K562 (cell line): ENCODE measurements around the gene UFC1. TPM values are rescaled to one million over a fixed set of nuclear protein-coding genes. Genes with fewer than 3 reads are reported as not detected.

Experiments
- C11orf30 ChIP-seq: fragments of 450-650 bp; IDR thresholded peaks from 2 replicates; pipeline ENCODE4 v1.6.1; 2016; ENCODE audit warnings: low read depth, mild to moderate bottlenecking
- CREM ChIP-seq: IDR thresholded peaks from 2 replicates; pipeline ENCODE4 v1.6.1; 2014; ENCODE audit warnings: antibody characterized with exemption, low read depth
- ELF4 ChIP-seq: fragments of 450-650 bp; formaldehyde crosslinking; IDR thresholded peaks from 2 replicates; pipeline ENCODE4 v1.4.0; 2022; ENCODE audit warnings: missing genetic modification characterization
- HES1 ChIP-seq: fragments of 450-650 bp; IDR thresholded peaks from 2 replicates; pipeline ENCODE4 v1.6.1; 2016; ENCODE audit warnings: low read depth, mild to moderate bottlenecking, moderate library complexity
- HSF4 ChIP-seq: fragments of 250-450 bp; sonication (Bioruptor Pico); IDR thresholded peaks from 2 replicates; pipeline ENCODE4 v2.1.2; 2022; ENCODE audit warnings: mild to moderate bottlenecking, moderate library complexity, borderline replicate concordance
- ILF3 ChIP-seq: fragments of 450-650 bp; IDR thresholded peaks from 2 replicates; pipeline ENCODE4 v1.6.1; 2018; ENCODE audit warnings: antibody characterized with exemption, mild to moderate bottlenecking, moderate library complexity, borderline replicate concordance
- JUND ChIP-seq, 2 experiments: IDR thresholded peaks; 2 replicates in 1 of 2; 3 replicates in 1 of 2; pipeline ENCODE4 v1.6.1; 2011; ENCODE audit warnings: borderline replicate concordance in 2 of 2, low read depth in 2 of 2, low read length in 2 of 2, improper control_type of control experiment in 1 of 2, missing biosample characterization in 1 of 2, missing genetic modification characterization in 1 of 2, missing genetic modification reagents in 1 of 2
- LARP7 ChIP-seq: fragments of 450-650 bp; IDR thresholded peaks from 2 replicates; pipeline ENCODE4 v1.6.1; 2016
- SAFB ChIP-seq: fragments of 200-400 bp; formaldehyde crosslinking; IDR thresholded peaks from 2 replicates; pipeline ENCODE4 v1.6.1; 2017; ENCODE audit warnings: low read depth, low read length, borderline replicate concordance
- SIN3A ChIP-seq, 2 experiments: fragments of 150-350 bp in 1 of 2; IDR thresholded peaks; 2 replicates each; pipeline ENCODE4 v1.6.1; 2011 to 2016; ENCODE audit warnings: borderline replicate concordance in 2 of 2, low read depth in 2 of 2, low read length in 2 of 2, mild to moderate bottlenecking in 2 of 2, moderate library complexity in 2 of 2; ENCODE audit not compliant: control insufficient read depth in 1 of 2
- TARDBP ChIP-seq: fragments of 450-650 bp; IDR thresholded peaks from 2 replicates; pipeline ENCODE4 v1.6.1; 2016
- ZC3H4 ChIP-seq: sonication (generic); formaldehyde crosslinking; IDR thresholded peaks from 2 replicates; pipeline ENCODE4 v1.9.0; 2021; ENCODE audit warnings: missing genetic modification reagents, borderline replicate concordance
- ZNF212 ChIP-seq: fragments of 450-650 bp; formaldehyde crosslinking; IDR thresholded peaks from 2 replicates; pipeline ENCODE4 v1.4.0; 2020; ENCODE audit warnings: mild to moderate bottlenecking
- ZNF224 ChIP-seq: sonication (generic); formaldehyde crosslinking; IDR thresholded peaks from 2 replicates; pipeline ENCODE4 v1.8.0; 2022; ENCODE audit warnings: mild to moderate bottlenecking, missing genetic modification reagents
- ZNF79 ChIP-seq: fragments of 250-450 bp; sonication (Bioruptor Pico); IDR thresholded peaks from 2 replicates; pipeline ENCODE4 v1.4.0; 2020; ENCODE audit warnings: low read depth, mild to moderate bottlenecking, moderate library complexity
- polyA plus RNA-seq, 8 experiments: library from polyadenylated mRNA; depleted of rRNA in 4 of 8; stranded (reverse) in 5 of 8; unstranded in 3 of 8; fragments of >200 nt; fragmentation: Nextera tagmentation in 2 of 8; fragmentation: Illumina TruSeq in 1 of 8; extraction: Ambion mirVana in 2 of 8; extraction: Trizol in 1 of 8; gene quantifications; 2 replicates each; pipeline versions ENCODE4 v1.2.1 to v1.2.3, GENCODE V29; 2011 to 2014; ENCODE audit warnings: inconsistent platforms in 1 of 8, missing spikeins in 1 of 8
- total RNA-seq, 7 experiments: library from RNA; depleted of rRNA in 6 of 7; stranded (reverse); fragments of >200 nt in 6 of 7; fragmentation: Illumina TruSeq in 2 of 7; extraction: Trizol in 2 of 7; gene quantifications; 2 replicates each; pipeline versions ENCODE4 v1.2.1 to v1.2.3, GENCODE V29; 2011 to 2021; ENCODE audit warnings: low replicate concordance in 1 of 7
- TF ChIP-seq, protein P1 (sequence below), 3 experiments: IDR thresholded peaks in 2 of 3; conservative IDR thresholded peaks in 1 of 3; 2 replicates each; pipeline ENCODE4 v1.5.1; 2011 to 2012; ENCODE audit warnings: low read length in 3 of 3, mild to moderate bottlenecking in 3 of 3, control low read depth in 2 of 3, improper control_type of control experiment in 1 of 3, inconsistent platforms in 1 of 3, low read depth in 1 of 3, mixed read lengths in 1 of 3, moderate library complexity in 1 of 3; ENCODE audit not compliant: insufficient read depth in 2 of 3
- TF ChIP-seq, protein P2 (sequence below), 3 experiments: fragments of 200-800 bp in 1 of 3; fragments of 250-450 bp in 1 of 3; fragments of 450-650 bp in 1 of 3; sonication (Bioruptor Pico) in 1 of 3; sonication (Bioruptor generic) in 1 of 3; formaldehyde crosslinking in 1 of 3; IDR thresholded peaks; 2 replicates each; pipeline versions ENCODE4 v1.6.1 to v1.8.0; 2016 to 2022; ENCODE audit warnings: mild to moderate bottlenecking in 2 of 3, missing genetic modification characterization in 2 of 3, missing compliant biosample characterization in 1 of 3, moderate library complexity in 1 of 3

UFC1 gene
- total and polyA plus RNA-seq, 9 of the 15 experiments (the other 6 are each of a cell fraction or from before 2014, with no cell fraction given): 92.8 to 220 (median 161) TPM

DNA sequence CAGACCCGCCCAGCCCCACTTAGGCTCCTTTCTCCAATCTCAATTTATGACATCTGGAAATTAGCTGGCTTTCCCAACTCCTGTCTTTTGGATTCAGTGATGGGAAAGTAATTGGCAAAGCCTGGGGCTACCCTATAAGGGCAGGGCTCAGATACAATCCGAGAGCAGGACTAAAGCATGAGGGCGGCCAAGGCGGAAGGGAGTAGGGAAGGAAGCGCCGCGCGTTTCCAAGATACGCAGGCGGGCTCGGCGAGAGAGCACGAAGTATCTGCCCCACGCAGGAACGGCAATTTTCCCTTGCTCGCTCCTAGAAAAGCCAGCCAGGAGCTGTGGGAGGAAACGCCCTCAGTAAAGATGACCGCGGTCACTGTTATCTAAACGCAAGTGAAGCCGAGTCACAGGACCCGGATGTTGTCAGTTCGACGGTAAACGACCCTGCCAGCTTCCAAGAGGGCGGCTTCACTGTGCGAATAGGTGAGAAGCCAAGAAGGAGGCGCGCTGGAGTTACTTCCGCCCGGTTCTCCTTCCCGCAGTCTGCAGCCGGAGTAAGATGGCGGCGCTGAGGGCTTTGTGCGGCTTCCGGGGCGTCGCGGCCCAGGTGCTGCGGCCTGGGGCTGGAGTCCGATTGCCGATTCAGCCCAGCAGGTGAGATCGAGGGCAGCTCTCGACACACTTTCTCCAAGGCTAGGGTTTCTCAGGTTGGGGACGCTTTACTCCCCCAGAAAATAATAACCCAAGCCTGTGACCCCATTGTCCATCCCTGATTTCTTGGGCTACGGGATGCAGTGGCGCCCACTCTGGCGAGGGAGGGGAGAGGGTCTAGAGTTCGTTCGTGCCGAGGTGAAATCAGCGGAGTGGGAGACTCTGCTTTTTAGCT is 48.3 kb downstream of the UFC1 start, which contains the start of gene NDUFS2 (continued):
- TF ChIP-seq, protein P1, sequence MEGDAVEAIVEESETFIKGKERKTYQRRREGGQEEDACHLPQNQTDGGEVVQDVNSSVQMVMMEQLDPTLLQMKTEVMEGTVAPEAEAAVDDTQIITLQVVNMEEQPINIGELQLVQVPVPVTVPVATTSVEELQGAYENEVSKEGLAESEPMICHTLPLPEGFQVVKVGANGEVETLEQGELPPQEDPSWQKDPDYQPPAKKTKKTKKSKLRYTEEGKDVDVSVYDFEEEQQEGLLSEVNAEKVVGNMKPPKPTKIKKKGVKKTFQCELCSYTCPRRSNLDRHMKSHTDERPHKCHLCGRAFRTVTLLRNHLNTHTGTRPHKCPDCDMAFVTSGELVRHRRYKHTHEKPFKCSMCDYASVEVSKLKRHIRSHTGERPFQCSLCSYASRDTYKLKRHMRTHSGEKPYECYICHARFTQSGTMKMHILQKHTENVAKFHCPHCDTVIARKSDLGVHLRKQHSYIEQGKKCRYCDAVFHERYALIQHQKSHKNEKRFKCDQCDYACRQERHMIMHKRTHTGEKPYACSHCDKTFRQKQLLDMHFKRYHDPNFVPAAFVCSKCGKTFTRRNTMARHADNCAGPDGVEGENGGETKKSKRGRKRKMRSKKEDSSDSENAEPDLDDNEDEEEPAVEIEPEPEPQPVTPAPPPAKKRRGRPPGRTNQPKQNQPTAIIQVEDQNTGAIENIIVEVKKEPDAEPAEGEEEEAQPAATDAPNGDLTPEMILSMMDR (IDR thresholded peaks at IDR 0.05 in 2 of 3, conservative IDR thresholded peaks at IDR 0.05 in 1 of 3; ENCODE audit: insufficient read depth in 2 of 3, low read depth in 1 of 3, low read length in 3 of 3): peak in 1 of 3 experiments; percentile 35; a peak in 2 of 6 replicates
- no peak for TF ChIP-seq HSF4 (CRISPR knock-in tag)
- peak; percentile 89 for TF ChIP-seq CREM
- TF ChIP-seq, protein P2, sequence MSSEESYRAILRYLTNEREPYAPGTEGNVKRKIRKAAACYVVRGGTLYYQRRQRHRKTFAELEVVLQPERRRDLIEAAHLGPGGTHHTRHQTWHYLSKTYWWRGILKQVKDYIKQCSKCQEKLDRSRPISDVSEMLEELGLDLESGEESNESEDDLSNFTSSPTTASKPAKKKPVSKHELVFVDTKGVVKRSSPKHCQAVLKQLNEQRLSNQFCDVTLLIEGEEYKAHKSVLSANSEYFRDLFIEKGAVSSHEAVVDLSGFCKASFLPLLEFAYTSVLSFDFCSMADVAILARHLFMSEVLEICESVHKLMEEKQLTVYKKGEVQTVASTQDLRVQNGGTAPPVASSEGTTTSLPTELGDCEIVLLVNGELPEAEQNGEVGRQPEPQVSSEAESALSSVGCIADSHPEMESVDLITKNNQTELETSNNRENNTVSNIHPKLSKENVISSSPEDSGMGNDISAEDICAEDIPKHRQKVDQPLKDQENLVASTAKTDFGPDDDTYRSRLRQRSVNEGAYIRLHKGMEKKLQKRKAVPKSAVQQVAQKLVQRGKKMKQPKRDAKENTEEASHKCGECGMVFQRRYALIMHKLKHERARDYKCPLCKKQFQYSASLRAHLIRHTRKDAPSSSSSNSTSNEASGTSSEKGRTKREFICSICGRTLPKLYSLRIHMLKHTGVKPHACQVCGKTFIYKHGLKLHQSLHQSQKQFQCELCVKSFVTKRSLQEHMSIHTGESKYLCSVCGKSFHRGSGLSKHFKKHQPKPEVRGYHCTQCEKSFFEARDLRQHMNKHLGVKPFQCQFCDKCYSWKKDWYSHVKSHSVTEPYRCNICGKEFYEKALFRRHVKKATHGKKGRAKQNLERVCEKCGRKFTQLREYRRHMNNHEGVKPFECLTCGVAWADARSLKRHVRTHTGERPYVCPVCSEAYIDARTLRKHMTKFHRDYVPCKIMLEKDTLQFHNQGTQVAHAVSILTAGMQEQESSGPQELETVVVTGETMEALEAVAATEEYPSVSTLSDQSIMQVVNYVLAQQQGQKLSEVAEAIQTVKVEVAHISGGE (CRISPR knock-in tag; IDR thresholded peaks at IDR 0.05): peak in 2 of 3 experiments; percentile 16 to 86; a peak in 2 of 6 replicates
- no peak for TF ChIP-seq ZNF212 (CRISPR knock-in tag)
- TF ChIP-seq ILF3: no peak
- no peak for TF ChIP-seq HES1
- TF ChIP-seq TARDBP: peak; percentile 23; the same call in 1 of the 2 replicates
- TF ChIP-seq ZNF79: no peak
- no peak for TF ChIP-seq SAFB
- TF ChIP-seq C11orf30: peak; percentile 80
- 0 out of 2 replicates have a peak, but pooled peaks have one; percentile 12 for TF ChIP-seq LARP7
- no peak for TF ChIP-seq ZNF224 (CRISPR knock-in tag)
- no peak for TF ChIP-seq ZC3H4 (CRISPR knock-in tag)
- TF ChIP-seq SIN3A (IDR thresholded peaks at IDR 0.05; ENCODE audit: borderline replicate concordance in 2 of 2, control insufficient read depth in 1 of 2, low read depth in 2 of 2, low read length in 2 of 2): peak; percentile 7 to 69; a peak in 1 of 4 replicates
- peak; percentile 62; the same call in 1 of the 2 replicates for TF ChIP-seq ELF4
- peak; percentile 58; the same call in 1 of the 2 replicates for TF ChIP-seq JUND (IDR thresholded peaks at IDR 0.05; ENCODE audit: borderline replicate concordance, low read depth, low read length)
- peak; percentile 31; the same call in 1 of the 3 replicates for TF ChIP-seq JUND (tag; IDR thresholded peaks at IDR 0.05; ENCODE audit: borderline replicate concordance, low read depth, low read length)
